Ovary (tissue), 3 donors: Measurements from ENCODE around the gene RPS19.
A peak's percentile ranks its signal among the peaks of the same experiment; 100 is the strongest.

Experiments
- CTCF ChIP-seq, 3 donors: fragments of 450-650 bp in 2 of 3; fragments of 200-600 bp in 1 of 3; IDR thresholded peaks; one replicate each; pipeline versions ENCODE4 v1.5.1 to v1.8.0; 2016 to 2022; ENCODE audit warnings: antibody characterized with exemption in 3 of 3, mild to moderate bottlenecking in 1 of 3
- POLR2A ChIP-seq: fragments of 450-650 bp; IDR thresholded peaks from one replicate; pipeline ENCODE4 v1.6.1; 2017; ENCODE audit warnings: antibody characterized with exemption, mild to moderate bottlenecking, moderate library complexity
- donor health status: DM: no; HTN: no; CAD: no.

- TF ChIP-seq POLR2A (peak; percentile 80), CTCF (IDR thresholded peaks at IDR 0.05) (peak; percentile 87 to 95 (median 95))
These were observed at the start of gene RPS19 for GRCh38 chr19:41859618-41860418.
